ENCODE measurements around the gene PGBD5.
A peak's percentile ranks its signal among the peaks of the same experiment; 100 is the strongest.
"Not testable (repeated sequence)": the region's sequence is repeated elsewhere in the genome, so short reads cannot be mapped to it uniquely, and the experiment has no call there.

PGBD5 gene

DNA sequence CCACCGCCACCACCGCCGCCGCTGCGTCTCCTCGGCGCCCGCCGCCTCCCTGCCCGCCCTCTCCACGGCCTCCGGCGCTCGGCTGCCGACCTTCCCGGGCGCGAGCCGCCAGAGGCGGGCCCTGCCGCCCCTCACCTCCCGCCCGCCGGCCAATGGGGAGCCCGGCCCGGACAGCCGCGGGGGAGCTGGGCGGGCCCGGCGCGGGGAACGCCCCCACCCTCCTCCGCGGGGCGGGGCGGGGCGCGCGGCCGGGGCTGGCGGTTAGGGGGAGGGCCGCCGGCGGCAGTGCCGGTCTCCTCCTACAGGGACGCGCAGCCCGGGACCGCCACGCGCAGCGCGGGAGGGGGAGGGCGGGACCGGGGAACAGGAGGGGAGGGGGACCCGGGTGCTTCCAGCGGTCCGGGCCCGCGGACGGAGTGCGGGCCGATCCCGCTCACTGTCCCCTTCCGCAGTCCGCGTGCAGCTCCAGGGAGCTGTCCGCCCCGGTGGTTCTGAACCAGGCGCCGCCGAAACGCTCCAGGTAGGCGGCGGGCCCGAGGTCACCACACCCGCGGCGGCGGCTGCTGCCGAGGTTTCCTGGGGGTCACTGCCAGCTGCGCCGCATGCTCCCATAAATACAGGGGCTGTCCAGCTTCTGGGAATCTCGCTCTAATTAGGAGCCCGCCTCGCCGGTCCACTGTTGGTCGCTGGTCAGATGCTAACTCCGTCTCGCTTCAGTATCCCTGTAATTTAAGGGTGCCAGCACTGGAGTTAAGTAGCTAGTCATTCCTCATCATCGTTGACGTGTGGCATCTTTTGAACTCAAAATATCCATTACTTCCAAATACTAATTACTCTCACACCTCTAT is at the start of gene PGBD5:
PGBD5 (minus strand) TSS at position 87 of the 848 bp plus-strand sequence. CDS start 404 bp downstream, outside the sequence.
- peak in 1 of 2 experiments; percentile 24 for DNase-seq

DNA sequence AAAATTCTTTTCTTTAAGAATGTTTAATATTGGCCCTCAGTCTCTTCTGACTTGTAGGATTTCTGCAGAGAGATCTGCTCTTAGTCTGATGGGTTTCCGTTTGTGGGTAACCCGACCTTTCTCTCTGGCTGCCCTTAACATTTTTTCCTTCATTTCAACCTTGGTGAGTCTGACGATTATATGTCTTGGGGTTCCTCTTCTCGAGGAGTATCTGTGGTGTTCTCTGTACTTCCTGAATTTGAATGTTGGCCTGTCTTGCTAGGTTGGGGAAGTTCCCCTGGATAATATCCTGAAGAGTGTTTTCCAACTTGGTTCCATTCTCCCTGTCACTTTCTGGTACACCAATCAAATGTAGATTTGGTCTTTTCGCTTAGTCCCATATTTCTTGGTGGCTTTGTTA is 48.8 kb upstream of the PGBD5 start:
- DNase-seq: not testable (repeated sequence)

DNA sequence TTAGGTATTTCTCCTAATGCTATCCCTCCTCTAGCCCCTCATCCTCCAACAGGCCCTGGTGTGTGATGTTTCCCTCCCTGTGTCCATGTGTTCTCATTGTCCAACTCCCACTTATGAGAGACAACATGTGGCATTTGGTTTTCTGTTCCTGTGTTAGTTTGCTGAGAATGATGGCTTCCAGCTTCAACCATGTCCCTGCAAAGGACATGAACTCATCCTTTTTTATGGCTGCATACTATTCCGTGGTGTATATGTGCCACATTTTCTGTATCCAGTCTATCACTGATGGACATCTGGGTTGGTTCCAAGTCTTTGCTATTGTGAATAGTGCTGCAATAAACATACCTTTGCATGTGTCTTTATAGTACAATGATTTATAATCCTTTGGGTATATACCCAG is 44.6 kb upstream of the PGBD5 start:
- DNase-seq: not testable (repeated sequence)

- DNase-seq: no peak
These were observed 43.1 kb upstream of the PGBD5 start for GRCh38 chr1:230469271-230469670.

- DNase-seq: no peak
These were observed 39.6 kb upstream of the PGBD5 start for GRCh38 chr1:230465691-230466090.

DNA sequence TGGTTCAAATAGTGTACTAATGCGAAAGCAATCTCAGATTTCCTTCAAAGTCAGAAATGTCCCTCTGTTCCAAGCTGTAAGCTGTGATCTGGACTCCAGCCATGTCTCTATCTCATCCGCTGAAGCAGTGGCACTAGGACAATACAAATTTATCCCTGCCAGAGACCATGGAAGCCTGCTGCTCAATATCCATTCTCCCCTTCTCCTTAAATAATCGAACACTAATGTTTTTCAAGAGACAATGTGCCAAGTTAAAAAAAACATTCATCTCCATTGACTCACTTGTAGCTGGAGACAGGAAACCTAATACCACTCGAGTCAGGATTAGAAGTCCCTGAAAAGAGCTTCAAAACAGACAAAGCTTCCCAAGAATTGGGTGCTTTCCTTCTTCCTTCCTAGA is 38.5 kb upstream of the PGBD5 start:
- DNase-seq: no peak

DNA sequence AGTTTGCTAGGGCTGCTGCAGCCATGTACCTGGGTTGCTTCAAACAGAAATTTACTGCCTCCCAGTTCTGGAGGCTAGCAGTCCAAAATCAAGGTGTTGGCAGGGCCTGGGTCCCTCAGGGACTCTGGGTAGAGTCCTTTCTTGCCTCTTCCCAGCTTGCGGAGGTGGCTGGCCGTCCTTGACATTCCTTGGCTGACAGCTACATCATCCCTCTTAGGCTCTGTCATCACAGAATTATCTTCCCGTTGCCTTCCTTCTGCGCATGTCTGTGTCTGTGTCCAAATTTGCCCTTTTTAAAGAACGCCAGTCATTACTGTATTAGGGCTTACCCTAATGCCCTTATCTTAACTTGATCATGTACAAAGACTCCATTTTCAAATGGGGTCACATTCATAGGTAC is 37.6 kb upstream of the PGBD5 start:
- DNase-seq: no peak

DNA sequence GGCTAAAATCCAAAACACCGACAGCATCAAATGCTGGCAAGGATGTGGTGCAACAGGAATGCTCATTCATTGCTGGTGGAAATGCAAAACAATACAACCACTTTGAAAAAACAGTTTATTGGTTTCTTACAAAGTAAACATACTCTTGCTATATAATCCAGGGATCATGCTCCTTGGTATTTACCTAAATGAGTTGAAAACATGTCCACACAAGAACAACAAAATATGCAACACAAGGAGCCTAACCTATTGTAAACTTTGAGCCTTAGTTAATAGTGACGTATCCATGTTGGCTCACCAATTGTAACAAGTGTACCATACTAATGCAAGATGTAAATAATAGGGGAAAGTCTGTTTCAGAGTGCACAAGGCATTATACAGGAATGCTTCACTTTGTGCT is 37.2 kb upstream of the PGBD5 start:
- DNase-seq: no peak

GRCh38 chr1:230459465-230459864 is 33.3 kb upstream of the PGBD5 start:
- DNase-seq: no peak

DNA sequence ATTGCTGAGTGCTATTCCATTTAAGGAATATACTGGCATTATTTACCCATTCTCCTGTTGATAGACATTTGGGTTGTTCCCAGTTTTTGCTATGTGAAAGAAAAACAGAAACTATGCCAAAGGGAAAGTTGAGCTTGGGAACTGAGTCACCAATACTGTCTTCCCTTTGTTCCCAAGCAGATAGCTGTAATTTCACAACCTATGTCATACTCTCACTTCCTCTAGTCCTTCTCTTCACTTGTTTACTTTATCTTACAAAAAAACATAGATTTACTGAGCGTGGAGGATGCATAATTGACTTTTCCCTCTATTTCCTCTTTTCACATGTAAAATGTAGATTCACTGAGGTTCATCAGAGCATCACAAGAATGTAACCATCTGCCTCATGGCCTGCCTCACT is 32.4 kb upstream of the PGBD5 start:
- DNase-seq: no peak

DNA sequence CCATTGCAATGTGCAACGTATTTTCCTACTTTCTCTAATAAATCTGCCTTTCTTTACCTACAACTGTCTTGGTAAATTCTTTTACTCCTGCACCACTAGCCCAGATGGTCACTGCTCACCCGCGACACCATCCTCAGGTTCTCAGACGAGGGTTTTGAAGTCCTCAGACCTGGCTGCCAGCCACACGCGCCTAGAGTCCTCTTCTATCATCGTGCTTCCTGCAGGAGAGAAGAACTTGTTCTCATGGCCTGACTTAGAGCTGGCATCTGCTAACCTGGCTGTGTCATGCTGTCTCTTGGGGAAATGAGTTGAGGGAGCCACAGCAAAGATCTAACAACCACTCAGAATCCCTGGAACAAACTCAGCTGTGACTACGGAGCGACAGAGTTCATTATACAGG is 30.3 kb upstream of the PGBD5 start:
- DNase-seq: no peak

DNA sequence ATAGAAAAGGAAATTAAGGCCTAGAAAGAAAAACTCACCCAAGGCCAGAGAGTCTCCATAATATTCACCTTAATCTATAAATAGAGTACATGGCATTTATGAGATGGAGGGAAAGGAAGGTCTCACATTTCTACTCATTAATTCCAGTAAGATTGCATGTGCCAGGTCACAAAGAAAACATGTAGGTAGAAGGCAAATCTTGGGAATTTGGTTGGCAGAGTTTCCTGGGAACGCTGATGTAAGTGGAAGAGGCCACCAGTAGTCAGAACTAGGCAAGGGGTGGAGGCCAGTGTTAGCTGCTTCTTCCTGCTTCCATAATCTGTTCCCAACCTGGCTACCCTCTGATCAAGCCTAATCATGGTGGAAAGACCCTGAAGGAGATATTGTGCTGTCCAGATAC is 29.2 kb upstream of the PGBD5 start:
- DNase-seq: no peak

GRCh38 chr1:230453377-230453776 is 27.2 kb upstream of the PGBD5 start:
- no peak for DNase-seq

DNA sequence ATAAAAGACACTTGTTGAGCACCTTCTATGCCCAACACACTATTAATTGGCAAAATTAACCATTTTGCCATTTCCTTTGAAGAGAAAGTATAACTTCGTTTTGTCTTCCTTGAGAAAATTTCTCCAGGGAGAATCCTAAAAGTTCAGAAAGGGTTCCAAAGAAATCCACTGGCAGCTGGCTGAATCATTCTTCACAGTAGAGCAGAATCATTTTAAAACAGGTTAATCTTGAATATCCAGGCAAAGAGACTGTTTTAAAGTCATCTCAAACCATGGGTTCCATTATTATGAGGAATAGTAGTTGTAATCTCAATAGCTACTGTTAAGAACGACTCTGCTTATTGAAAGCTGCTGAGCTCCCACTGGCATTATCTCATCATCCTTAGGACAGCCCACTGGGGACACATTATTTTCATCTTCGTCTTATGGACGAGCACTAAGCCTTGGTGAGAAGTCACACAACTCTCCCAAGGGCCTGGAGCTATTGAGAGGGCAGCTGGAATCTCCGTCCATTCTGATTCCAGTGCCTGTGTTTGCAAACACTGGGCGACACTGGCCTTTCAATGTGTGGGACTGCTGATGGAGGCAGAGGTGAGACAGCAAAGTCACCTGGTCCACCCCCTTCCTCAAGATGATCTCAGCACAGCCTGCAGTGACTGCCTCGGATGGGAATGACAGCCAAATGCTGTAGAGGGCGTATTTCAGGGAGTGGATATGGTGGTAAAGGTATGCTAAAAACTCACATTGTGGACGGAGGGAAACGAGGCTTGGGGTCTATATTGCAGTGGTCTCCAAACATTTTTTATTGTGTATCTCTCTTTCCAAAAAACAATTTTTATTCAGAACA is 15.3 kb upstream of the PGBD5 start:
- no peak for DNase-seq

DNA sequence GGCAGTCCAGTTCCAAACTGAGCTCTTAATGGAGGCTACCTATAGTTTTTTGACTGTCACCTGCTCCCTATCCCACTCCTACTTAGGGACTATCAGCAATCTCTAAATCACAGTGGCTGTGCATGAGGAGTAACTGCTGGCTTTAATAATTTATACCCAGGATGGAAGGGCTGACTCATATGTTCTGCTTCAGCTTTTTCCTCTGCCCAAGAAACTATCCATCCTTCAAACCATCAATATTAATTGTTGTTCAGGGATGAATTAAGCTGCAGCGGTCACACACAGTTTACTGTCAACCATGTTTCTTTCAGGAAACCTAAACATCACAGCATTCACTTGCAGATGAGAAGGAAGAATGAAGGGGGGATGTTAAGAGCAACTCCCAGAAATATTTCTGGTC is 9.0 kb upstream of the PGBD5 start:
- no peak for DNase-seq

GRCh38 chr1:230431527-230431926 is 5.4 kb upstream of the PGBD5 start:
- no peak for DNase-seq

DNA sequence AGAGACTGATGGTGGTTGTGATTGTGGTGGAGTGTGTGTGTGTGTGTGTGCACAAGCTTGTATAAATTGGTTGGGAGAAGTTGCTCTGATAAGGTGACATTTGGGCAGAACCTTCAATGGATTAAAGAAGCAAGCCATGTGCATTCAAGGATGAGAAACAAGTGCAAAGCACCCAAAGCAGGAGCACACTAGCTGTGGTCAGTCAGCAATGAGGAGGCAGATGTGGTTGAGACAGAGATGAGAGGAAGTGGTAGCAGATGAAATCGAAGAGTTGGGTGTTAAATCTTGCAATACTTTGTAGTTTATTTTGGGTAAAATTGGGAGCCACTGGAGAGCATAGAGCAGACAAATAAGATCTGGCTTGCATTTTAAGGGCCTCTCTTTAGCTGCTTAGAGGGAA is 4.4 kb upstream of the PGBD5 start:
- DNase-seq: no peak

- no peak for DNase-seq
These were observed 3.1 kb upstream of the PGBD5 start for GRCh38 chr1:230429067-230429735.

GRCh38 chr1:230427981-230428380 is 1.8 kb upstream of the PGBD5 start:
- no peak for DNase-seq

GRCh38 chr1:230427094-230427876 is 1.2 kb upstream of the PGBD5 start:
- peak in 1 of 2 experiments; percentile 19 for DNase-seq

- DNase-seq: no peak
These were observed 660 bp downstream of the PGBD5 start for GRCh38 chr1:230425252-230426091.
